HG02970 (cell line): ENCODE data around the gene STOX1.
"Not testable (repeated sequence)": the region's sequence is repeated elsewhere in the genome, so short reads cannot be mapped to it uniquely, and the experiment has no call there.

ENCODE experiments used
- ATAC-seq: cut with Tn5 transposase; IDR thresholded peaks from one replicate; pipeline ENCODE4 v1.9.1; 2021; ENCODE audit warnings: mild to moderate bottlenecking, moderate library complexity, moderate number of reproducible peaks; ENCODE audit not compliant: unreplicated experiment, low FRiP score

Gene STOX1

GRCh38 chr10:68828833-68829232 lies 1.5 kb downstream of the STOX1 start:
- no peak for ATAC-seq

DNA sequence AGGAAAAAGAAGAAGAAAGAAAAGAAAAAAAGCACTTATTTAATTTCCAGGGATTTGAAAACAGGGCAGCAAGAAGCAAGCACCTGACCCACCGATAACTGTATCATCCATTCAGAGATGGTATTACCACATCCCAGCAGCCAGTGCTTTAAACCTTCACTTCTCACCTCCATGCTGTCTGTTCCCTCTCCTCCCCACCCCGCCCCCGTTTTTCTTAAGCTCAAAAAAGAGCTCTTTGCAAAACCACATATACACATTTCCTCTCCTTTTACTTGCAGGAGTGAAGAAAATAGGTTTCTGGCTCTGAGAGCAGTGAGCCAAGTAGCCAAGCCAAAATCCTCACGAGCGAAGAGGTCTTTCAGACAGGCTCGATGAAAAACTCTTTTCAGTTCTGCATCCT lies 2.2 kb downstream of the STOX1 start:
- ATAC-seq: no peak

DNA sequence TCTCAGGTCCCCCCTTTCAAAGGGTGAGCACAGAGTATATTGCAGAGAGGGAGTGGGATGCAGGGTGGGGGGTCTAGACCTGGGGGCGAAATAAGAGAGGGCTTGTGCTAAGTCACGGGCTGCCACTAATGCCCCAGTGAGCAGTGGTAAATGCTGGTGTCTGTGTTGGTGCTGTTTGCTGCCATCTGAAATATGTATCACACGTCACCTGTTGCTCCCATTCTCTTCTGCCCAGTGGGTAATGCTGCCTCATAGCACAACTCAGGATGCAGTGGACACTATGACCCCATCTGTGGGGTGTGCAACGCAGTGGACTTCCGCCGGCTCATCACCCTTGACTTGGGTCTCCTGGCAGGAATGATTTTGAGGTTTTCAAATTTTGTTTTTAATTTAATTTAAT lies 2.6 kb downstream of the STOX1 start:
- no peak for ATAC-seq

DNA sequence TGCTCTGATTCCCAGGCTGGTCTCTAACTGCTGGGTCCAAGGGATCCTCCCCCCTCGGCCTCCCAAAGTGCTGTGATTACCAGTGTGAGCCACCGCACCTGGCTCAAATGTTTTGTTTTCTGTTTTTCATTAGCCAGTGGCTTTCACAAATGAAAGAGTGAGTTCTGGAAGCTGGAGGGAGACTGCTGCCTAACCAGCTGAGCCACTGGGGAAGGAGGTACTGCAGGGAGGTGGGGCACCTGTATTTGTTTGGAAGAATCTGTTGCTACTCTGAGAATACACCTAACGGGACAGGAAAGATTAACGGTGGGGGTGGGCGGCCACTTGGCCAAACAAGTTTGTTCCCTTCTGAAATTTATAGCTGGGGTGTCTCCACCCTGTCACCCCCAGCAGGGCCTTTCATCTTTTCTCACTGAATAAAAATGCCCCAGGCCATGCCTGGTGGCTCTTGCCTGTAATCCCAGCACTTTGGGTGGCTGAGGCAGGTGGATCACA lies 4.7 kb downstream of the STOX1 start:
- ATAC-seq: no peak

- no peak for ATAC-seq
Observed at GRCh38 chr10:68832601-68833000, 5.3 kb downstream of the STOX1 start.

GRCh38 chr10:68837626-68838322 lies 10.4 kb downstream of the STOX1 start:
- ATAC-seq: no peak

DNA sequence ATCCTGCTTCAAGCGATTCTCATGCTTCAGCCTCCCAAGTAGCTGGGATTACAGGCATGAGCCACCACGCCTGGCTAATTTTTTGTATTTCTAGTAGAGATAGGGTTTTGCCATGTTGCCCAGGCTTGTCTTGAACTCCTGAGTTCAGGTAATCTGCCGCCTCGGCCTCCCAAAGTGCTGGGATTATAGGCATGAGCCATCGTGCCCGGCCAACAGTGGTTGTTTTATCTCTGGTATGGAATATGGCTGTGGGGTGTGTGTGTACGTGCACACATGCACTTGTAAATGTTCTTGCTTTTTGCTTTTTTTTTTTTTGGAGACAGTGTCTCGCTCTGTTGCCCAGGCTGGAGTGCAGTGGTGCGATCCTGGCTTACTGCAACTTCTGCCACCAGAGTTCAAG lies 13.3 kb downstream of the STOX1 start:
- not testable (repeated sequence) for ATAC-seq

GRCh38 chr10:68848281-68848680 lies 20.9 kb downstream of the STOX1 start:
- ATAC-seq: no peak

DNA sequence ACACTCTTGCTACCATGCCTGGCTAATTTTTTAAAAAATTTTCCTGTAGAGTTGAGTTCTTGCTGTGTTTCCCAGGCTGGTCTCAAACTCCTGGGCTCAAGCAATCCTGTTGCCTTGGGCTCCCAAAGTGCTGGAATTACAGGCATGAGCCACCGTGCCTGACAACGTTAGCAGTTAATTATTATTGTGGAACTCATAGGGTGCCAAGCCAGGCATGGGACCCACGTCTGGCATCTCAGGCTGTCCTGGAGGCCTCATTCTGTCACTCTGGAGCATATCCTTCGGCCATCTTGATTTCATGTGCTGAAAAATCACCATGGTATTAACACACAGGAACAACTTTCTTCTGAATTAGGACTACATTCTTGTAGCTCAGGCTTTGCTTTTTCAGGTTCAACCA lies 21.5 kb downstream of the STOX1 start:
- ATAC-seq: no peak

GRCh38 chr10:68856352-68856751 lies 29.0 kb downstream of the STOX1 start:
- ATAC-seq: no peak

DNA sequence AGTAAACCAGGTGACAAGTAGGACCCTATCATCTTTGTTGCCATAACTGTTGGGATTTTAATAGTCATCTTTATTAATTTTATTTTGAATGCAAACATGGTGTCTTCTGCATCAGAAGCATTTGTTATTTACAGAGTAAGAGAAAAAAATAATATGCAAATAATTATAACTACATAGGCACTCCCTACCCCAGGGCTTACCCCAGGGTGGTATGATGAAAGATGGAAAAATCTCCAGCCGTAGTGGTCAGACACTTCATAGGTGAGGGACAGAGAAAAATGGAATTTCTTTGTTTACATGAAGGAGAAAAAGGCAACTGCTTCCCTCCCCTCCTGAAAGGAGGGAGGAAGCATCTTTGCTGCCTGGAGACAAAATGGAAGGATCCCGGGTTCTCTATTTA lies 29.7 kb downstream of the STOX1 start:
- ATAC-seq: no peak

- ATAC-seq: no peak
Observed at GRCh38 chr10:68861253-68861652, 33.9 kb downstream of the STOX1 start.

DNA sequence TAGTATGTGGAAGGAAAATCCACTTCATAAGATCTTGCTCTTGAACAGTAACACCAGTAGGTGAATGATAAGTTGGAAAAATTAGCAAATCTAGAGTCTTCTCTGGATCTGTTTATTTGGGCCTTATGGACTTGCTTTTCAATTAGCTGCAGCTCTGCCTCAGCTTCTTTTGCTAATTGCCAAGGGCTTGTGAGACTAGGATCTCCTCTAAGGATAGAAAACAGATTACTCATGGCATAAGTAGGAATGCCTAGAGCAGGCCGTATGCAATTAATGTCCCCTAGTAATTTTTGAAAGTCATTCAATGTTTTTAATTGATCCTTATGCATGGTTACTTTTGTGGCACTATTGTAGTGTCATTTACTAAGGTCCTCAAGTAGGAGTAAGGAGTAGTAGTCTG lies 37.3 kb downstream of the STOX1 start:
- ATAC-seq: no peak

- ATAC-seq: not testable (repeated sequence)
Observed at GRCh38 chr10:68868173-68868572, 40.8 kb downstream of the STOX1 start.

DNA sequence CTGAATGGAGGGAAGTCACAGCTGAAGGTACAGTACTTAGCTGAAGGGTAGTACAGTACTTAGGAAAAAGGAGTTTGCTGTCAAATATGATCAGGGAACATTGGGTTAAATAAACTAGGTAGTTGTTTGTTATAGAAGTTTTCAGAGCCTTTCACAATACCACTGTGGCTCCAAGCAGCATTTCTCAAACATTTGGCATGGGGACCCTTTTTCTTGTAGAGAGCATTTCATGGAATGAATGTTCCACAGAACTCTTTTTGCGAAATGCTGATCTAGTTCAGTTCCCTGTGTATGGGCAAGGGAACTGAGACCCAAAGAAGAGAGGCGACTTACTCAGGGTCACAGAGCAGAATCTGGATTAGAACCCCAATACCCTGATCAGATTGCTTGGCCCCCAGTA lies 42.3 kb downstream of the STOX1 start:
- ATAC-seq: no peak

DNA sequence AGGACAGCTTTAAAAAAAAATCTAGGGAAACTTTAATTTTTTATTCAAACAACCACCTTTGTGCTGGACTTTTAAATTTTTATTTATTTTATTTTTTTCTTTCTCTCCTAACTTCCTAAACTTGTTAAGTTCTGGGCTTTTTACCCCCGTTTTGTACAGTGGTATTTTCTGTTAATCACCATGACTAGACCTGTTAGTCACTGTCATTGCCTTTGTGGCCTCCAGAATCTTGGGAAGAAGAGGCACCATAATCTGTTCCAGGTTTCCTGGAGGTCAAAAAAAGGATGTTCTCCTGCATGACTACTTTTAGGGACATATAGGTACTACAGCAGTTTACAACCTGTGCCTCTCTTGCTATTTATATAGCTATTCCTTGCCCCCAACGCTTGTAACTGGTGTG lies 42.7 kb downstream of the STOX1 start:
- no peak for ATAC-seq

DNA sequence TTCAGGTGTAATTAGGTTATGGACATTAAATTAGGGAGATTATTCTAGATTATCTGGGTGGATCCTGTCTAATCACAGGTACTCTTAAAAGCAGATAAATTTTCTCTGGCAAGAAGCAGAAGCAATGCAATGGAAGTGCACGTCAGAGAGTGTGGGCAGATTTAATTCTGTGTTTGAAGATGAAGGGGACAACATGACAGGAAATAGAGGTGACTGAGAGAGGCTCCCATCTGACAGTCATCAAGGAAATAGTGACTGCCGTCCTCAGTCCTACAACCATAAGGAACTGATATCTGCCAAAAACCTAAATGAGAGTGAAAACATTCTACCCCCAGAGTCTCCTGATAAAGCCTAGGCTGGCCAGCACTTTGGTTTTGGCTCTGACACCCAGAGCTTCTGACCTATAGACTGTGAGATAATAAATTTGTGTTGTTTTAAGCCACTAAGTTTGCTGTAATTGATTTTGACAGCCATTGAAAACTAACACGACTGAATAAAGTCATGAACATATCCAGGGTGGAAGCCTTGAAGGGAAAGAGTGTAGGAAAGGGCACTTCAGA lies 43.3 kb downstream of the STOX1 start:
- ATAC-seq: no peak

DNA sequence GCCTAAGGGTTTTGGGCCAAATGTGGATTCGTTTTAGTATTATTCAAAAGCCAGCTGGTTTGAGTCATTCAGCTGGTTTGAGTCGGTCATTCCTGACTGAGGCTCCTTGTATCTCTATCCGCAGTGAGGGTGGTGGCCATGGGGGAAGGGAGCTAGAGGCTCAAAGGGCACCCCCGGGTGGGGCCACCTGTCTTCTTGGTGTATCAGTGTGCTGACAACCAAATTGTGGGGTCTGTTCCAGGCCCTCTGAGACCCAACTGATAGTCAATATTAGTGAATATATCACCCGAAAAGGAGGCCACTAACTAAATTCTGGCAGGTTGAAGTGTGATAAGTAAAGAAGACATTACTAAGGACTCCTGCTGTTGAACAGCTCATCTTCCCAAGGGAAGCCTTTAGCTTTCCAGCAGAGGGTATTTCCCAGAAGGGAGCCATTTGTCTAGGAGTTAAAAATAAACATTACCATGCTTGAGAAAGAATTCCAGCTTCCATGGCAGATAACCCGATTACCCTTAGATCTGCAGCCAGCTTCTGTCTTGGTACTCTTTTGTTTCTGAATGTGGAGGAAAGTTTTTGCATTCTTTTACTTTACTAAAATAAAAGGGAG lies 43.9 kb downstream of the STOX1 start:
- ATAC-seq: no peak

- no peak for ATAC-seq
Observed at GRCh38 chr10:68871731-68872342, 44.5 kb downstream of the STOX1 start.

GRCh38 chr10:68876246-68877138 lies 49.2 kb downstream of the STOX1 start:
- no peak for ATAC-seq
